Measurements from ENCODE around the gene CACNA1C.

- no peak for TF ChIP-seq RAD21 (IDR thresholded peaks at IDR 0.05; ENCODE audit: low read length)
- TF ChIP-seq EZH2phosphoT487 (IDR thresholded peaks at IDR 0.05; ENCODE audit: borderline replicate concordance, low read depth): no peak
- TF ChIP-seq, protein P1, sequence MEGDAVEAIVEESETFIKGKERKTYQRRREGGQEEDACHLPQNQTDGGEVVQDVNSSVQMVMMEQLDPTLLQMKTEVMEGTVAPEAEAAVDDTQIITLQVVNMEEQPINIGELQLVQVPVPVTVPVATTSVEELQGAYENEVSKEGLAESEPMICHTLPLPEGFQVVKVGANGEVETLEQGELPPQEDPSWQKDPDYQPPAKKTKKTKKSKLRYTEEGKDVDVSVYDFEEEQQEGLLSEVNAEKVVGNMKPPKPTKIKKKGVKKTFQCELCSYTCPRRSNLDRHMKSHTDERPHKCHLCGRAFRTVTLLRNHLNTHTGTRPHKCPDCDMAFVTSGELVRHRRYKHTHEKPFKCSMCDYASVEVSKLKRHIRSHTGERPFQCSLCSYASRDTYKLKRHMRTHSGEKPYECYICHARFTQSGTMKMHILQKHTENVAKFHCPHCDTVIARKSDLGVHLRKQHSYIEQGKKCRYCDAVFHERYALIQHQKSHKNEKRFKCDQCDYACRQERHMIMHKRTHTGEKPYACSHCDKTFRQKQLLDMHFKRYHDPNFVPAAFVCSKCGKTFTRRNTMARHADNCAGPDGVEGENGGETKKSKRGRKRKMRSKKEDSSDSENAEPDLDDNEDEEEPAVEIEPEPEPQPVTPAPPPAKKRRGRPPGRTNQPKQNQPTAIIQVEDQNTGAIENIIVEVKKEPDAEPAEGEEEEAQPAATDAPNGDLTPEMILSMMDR (IDR thresholded peaks at IDR 0.05): no peak
- TF ChIP-seq, protein P2, sequence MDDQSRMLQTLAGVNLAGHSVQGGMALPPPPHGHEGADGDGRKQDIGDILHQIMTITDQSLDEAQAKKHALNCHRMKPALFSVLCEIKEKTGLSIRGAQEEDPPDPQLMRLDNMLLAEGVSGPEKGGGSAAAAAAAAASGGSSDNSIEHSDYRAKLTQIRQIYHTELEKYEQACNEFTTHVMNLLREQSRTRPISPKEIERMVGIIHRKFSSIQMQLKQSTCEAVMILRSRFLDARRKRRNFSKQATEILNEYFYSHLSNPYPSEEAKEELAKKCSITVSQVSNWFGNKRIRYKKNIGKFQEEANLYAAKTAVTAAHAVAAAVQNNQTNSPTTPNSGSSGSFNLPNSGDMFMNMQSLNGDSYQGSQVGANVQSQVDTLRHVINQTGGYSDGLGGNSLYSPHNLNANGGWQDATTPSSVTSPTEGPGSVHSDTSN (IDR thresholded peaks at IDR 0.05): no peak
- no peak for TF ChIP-seq RFX5 (IDR thresholded peaks at IDR 0.05; ENCODE audit: low read length)
Observed at GRCh38 chr12:2629051-2629450, 576.3 kb downstream of the CACNA1C start.
